T-helper 2 cell treated with Interferon-gamma antibody and Interleukin-4, amounts not matched to agents 5 μg/mL and 100 μg/mL, for 36 hours (primary cell): Measurements from ENCODE around the gene MCTS1.
"Not testable (repeated sequence)": the region's sequence is repeated elsewhere in the genome, so short reads cannot be mapped to it uniquely, and the experiment has no call there.

Experiments
- DNase-seq: peaks from one replicate; pipeline ENCODE4 v3.0.0; 2021; ENCODE audit warnings: low spot score
- H3K27ac Mint-ChIP-seq: one replicate; pipeline ENCODE4 v1.8.0; 2021; ENCODE audit warnings: mild to moderate bottlenecking, mixed read lengths
- H3K27me3 Mint-ChIP-seq: one replicate; pipeline ENCODE4 v1.8.0; 2021; ENCODE audit warnings: low read depth, mixed read lengths
- H3K36me3 Mint-ChIP-seq: one replicate; pipeline ENCODE4 v1.8.0; 2021; ENCODE audit warnings: low read depth, mixed read lengths
- H3K4me1 Mint-ChIP-seq: one replicate; pipeline ENCODE4 v1.8.0; 2021; ENCODE audit warnings: low read depth, mixed read lengths
- H3K4me3 Mint-ChIP-seq: one replicate; pipeline ENCODE4 v1.8.0; 2022; ENCODE audit warnings: mild to moderate bottlenecking, moderate library complexity, mixed read lengths
- H3K9me3 Mint-ChIP-seq: one replicate; pipeline ENCODE4 v1.8.0; 2021; ENCODE audit warnings: mixed read lengths

The MCTS1 gene

GRCh38 chrX:120603707-120604360 lies at the start of gene MCTS1:
MCTS1 (plus strand) TSS chrX:120604101; CDS start chrX:120604237, 136 bp downstream.
- Mint-ChIP-seq H3K4me3 (peak within 1 kb of the TSS; percentile 99), H3K4me1 (peaks cover 3% of the 10 kb centered on the region), H3K36me3 (peaks cover 11% of the 10 kb centered on the region)

GRCh38 chrX:120556251-120556650 lies 47.6 kb upstream of the MCTS1 start:
- no peaks in the 10 kb centered on the region for H3K9me3 Mint-ChIP-seq
- DNase-seq: no peak
- no peak overlapping the region for H3K27ac Mint-ChIP-seq
- no peaks in the 10 kb centered on the region for H3K27me3 Mint-ChIP-seq
- H3K4me1 Mint-ChIP-seq: peaks cover 14% of the 10 kb centered on the region
- H3K36me3 Mint-ChIP-seq: peaks cover 24% of the 10 kb centered on the region
- no peak overlapping the region for H3K4me3 Mint-ChIP-seq

More at GRCh38 chrX:120603707-120604360, at the start of gene MCTS1:
- DNase-seq: peak; percentile 79
- Mint-ChIP-seq H3K9me3 (no peaks in the 10 kb centered on the region), H3K27me3 (peaks cover 3% of the 10 kb centered on the region), H3K27ac (peak within 1 kb of the TSS; percentile 99)

GRCh38 chrX:120559804-120560203 lies 44.1 kb upstream of the MCTS1 start:
- H3K36me3 Mint-ChIP-seq: peaks cover 16% of the 10 kb centered on the region
- peaks cover 24% of the 10 kb centered on the region for H3K4me1 Mint-ChIP-seq
- DNase-seq: no peak
- H3K9me3 Mint-ChIP-seq: no peaks in the 10 kb centered on the region
- peak overlapping the region; percentile 98 for H3K27ac Mint-ChIP-seq
- H3K4me3 Mint-ChIP-seq: peak overlapping the region; percentile 100
- H3K27me3 Mint-ChIP-seq: no peaks in the 10 kb centered on the region

- Mint-ChIP-seq H3K9me3 (no peaks in the 10 kb centered on the region), H3K4me3 (peak overlapping the region; percentile 100), H3K4me1 (peaks cover 24% of the 10 kb centered on the region), H3K27ac (peak overlapping the region; percentile 98), H3K27me3 (no peaks in the 10 kb centered on the region), H3K36me3 (peaks cover 16% of the 10 kb centered on the region)
- DNase-seq: peak; percentile 40
Observed at GRCh38 chrX:120560405-120560841, 43.5 kb upstream of the MCTS1 start.

GRCh38 chrX:120560842-120561633 lies 42.9 kb upstream of the MCTS1 start, which contains the start of gene CUL4B:
CUL4B (minus strand) TSS chrX:120560962; CDS start chrX:120560638, 324 bp downstream.
- Mint-ChIP-seq H3K27me3 (no peaks in the 10 kb centered on the region), H3K4me3 (peak within 1 kb of the TSS; percentile 100), H3K27ac (peak within 1 kb of the TSS; percentile 98), H3K4me1 (peaks cover 24% of the 10 kb centered on the region), H3K36me3 (peaks cover 13% of the 10 kb centered on the region), H3K9me3 (no peaks in the 10 kb centered on the region)
- peak; percentile 89 for DNase-seq

- H3K27ac Mint-ChIP-seq: peak overlapping the region; percentile 98
- H3K9me3 Mint-ChIP-seq: no peaks in the 10 kb centered on the region
- H3K27me3 Mint-ChIP-seq: no peaks in the 10 kb centered on the region
- peaks cover 24% of the 10 kb centered on the region for H3K4me1 Mint-ChIP-seq
- peaks cover 9% of the 10 kb centered on the region for H3K36me3 Mint-ChIP-seq
- no peak for DNase-seq
- H3K4me3 Mint-ChIP-seq: peak overlapping the region; percentile 100
Observed at GRCh38 chrX:120561634-120562568, 42.0 kb upstream of the MCTS1 start.

GRCh38 chrX:120562569-120562926 lies 41.4 kb upstream of the MCTS1 start:
- no peaks in the 10 kb centered on the region for H3K9me3 Mint-ChIP-seq
- H3K27ac Mint-ChIP-seq: no peak overlapping the region
- H3K27me3 Mint-ChIP-seq: no peaks in the 10 kb centered on the region
- H3K36me3 Mint-ChIP-seq: peaks cover 8% of the 10 kb centered on the region
- DNase-seq: no peak
- no peak overlapping the region for H3K4me3 Mint-ChIP-seq
- H3K4me1 Mint-ChIP-seq: peaks cover 20% of the 10 kb centered on the region

GRCh38 chrX:120564925-120565324 lies 39.0 kb upstream of the MCTS1 start:
- Mint-ChIP-seq H3K27ac (no peak overlapping the region), H3K27me3 (peaks cover 3% of the 10 kb centered on the region), H3K36me3 (no peaks in the 10 kb centered on the region), H3K4me3 (no peak overlapping the region), H3K4me1 (peaks cover 10% of the 10 kb centered on the region), H3K9me3 (no peaks in the 10 kb centered on the region)
- no peak for DNase-seq

- Mint-ChIP-seq H3K36me3 (no peaks in the 10 kb centered on the region), H3K4me3 (no peak overlapping the region), H3K27me3 (peaks cover 3% of the 10 kb centered on the region), H3K9me3 (no peaks in the 10 kb centered on the region), H3K27ac (no peak overlapping the region), H3K4me1 (peaks cover 9% of the 10 kb centered on the region)
- DNase-seq: no peak
Observed at GRCh38 chrX:120566817-120567216, 37.1 kb upstream of the MCTS1 start.

- H3K36me3 Mint-ChIP-seq: no peaks in the 10 kb centered on the region
- no peak for DNase-seq
- H3K4me1 Mint-ChIP-seq: peaks cover 3% of the 10 kb centered on the region
- H3K9me3 Mint-ChIP-seq: no peaks in the 10 kb centered on the region
- no peak overlapping the region for H3K27ac Mint-ChIP-seq
- no peak overlapping the region for H3K4me3 Mint-ChIP-seq
- peaks cover 3% of the 10 kb centered on the region for H3K27me3 Mint-ChIP-seq
Observed at GRCh38 chrX:120568035-120568434, 35.9 kb upstream of the MCTS1 start.

GRCh38 chrX:120568609-120569008 lies 35.3 kb upstream of the MCTS1 start:
- no peak for DNase-seq
- Mint-ChIP-seq H3K4me3 (no peak overlapping the region), H3K36me3 (no peaks in the 10 kb centered on the region), H3K27me3 (peaks cover 3% of the 10 kb centered on the region), H3K27ac (no peak overlapping the region), H3K9me3 (no peaks in the 10 kb centered on the region), H3K4me1 (peaks cover 3% of the 10 kb centered on the region)

GRCh38 chrX:120570011-120570600 lies 33.8 kb upstream of the MCTS1 start:
- Mint-ChIP-seq H3K36me3 (no peaks in the 10 kb centered on the region), H3K4me3 (no peak overlapping the region), H3K4me1 (peaks cover 3% of the 10 kb centered on the region), H3K27me3 (peaks cover 3% of the 10 kb centered on the region), H3K27ac (no peak overlapping the region), H3K9me3 (no peaks in the 10 kb centered on the region)
- no peak for DNase-seq

- H3K36me3 Mint-ChIP-seq, H3K4me1 Mint-ChIP-seq, DNase-seq, H3K9me3 Mint-ChIP-seq, H3K27me3 Mint-ChIP-seq, H3K27ac Mint-ChIP-seq, H3K4me3 Mint-ChIP-seq: not testable (repeated sequence)
Observed at GRCh38 chrX:120573806-120574205, 30.1 kb upstream of the MCTS1 start.
